ENCODE results near the gene EHMT1. TPM values are rescaled to one million over a fixed set of nuclear protein-coding genes. Genes with fewer than 3 reads are reported as not detected.

Gene EHMT1
- total and polyA plus RNA-seq, 2 donors (not counting 1 experiment from before 2014, with no cell fraction given), result 101 to 394 TPM

DNA sequence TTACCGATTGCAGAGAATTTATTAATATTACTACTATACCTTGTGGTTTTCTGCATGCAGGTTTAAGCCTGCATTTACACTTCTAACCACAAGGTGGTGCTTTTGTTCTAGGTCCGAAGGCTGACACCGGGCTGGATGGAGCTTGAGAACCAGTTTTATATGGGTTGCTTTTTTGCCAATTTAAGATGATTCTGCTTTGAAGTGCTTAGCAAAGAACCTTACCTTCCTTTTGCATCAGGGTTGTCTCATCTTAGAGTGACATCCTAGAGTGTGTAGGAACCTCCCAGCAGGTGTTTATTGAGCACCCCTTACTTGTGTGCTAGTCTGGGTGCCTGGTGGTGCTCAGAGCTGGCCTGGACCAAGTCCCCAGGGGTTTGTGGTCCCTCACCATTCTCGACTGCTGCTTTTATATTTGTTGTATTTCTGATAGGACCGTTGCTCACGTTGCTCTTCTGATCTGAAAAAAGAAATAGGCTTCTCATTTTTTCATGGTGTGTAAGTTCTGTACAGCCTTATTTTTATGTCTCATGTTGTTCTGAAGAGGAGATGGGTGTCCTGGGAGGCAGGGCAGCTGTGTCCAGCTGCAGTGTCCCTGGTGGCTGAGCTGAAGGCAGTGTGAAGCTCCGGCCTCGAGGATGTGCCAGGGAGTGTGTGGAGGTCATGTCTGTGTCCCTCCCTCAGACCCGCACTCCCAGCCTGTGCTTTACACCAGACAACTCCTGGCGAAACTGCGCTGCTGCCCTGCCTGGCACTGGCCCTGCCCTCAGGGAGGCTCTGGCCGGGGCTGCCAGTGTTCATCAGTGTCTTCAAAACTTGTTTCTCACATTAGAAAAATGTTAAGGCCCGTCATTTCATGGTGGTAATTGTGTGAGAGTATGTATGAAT is 54.3 kb downstream of the EHMT1 start:
- H3K9ac ChIP-seq (ENCODE audit: low read length), result peak overlapping the region; percentile 26
- ChIA-PET CTCF (interaction anchor here (0.6 to 3.2 kb wide), 40 partner anchors 8 to 317 kb away, joined by 3 to 38 read pairs (median 6); no protein-coding TSS in a partner anchor), POLR2A (interaction anchor here (0.7 to 1.4 kb wide), 10 partner anchors 17 to 126 kb away, joined by 3 to 4 read pairs (median 3); no protein-coding TSS in a partner anchor)
- no peak overlapping the region for H2AFZ ChIP-seq (ENCODE audit: insufficient read depth, low read depth, low read length, poor library complexity, severe bottlenecking)
- peak overlapping the region; percentile 66 for H3K4me2 ChIP-seq (replicated peaks; ENCODE audit: low read depth, low read length, poor library complexity, severe bottlenecking)
- TF ChIP-seq, protein P1, sequence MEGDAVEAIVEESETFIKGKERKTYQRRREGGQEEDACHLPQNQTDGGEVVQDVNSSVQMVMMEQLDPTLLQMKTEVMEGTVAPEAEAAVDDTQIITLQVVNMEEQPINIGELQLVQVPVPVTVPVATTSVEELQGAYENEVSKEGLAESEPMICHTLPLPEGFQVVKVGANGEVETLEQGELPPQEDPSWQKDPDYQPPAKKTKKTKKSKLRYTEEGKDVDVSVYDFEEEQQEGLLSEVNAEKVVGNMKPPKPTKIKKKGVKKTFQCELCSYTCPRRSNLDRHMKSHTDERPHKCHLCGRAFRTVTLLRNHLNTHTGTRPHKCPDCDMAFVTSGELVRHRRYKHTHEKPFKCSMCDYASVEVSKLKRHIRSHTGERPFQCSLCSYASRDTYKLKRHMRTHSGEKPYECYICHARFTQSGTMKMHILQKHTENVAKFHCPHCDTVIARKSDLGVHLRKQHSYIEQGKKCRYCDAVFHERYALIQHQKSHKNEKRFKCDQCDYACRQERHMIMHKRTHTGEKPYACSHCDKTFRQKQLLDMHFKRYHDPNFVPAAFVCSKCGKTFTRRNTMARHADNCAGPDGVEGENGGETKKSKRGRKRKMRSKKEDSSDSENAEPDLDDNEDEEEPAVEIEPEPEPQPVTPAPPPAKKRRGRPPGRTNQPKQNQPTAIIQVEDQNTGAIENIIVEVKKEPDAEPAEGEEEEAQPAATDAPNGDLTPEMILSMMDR (IDR thresholded peaks at IDR 0.05), result peak; percentile 87
- TF ChIP-seq EZH2 (IDR thresholded peaks at IDR 0.05; ENCODE audit: borderline replicate concordance, insufficient read depth, low read depth, low read length, poor library complexity, severe bottlenecking), result no peak
- H3K27me3 ChIP-seq (replicated peaks in 1 of 4; ENCODE audit: control extremely low read depth in 1 of 4, control insufficient read depth in 3 of 4, insufficient read depth in 4 of 4, low read length in 3 of 4), result no peaks in the 10 kb centered on the region
- peaks cover 92% of the 10 kb centered on the region for H3K79me2 ChIP-seq (ENCODE audit: control insufficient read depth, insufficient read depth, low read length)
- DNase-seq (peak; percentile 85), ATAC-seq (ENCODE audit: low read depth) (peak; percentile 97)
- Mint-ChIP-seq H3K4me1 (peaks cover 57% of the 10 kb centered on the region), H3K4me3 (peak overlapping the region; percentile 59), H3K27me3 (no peaks in the 10 kb centered on the region), H3K9me3 (ENCODE audit: insufficient read depth) (no peaks in the 10 kb centered on the region), H3K27ac (peak overlapping the region; percentile 86)
- intact Hi-C loops (cut with micrococcal nuclease), result loop anchor here (1.0 kb wide), 3 partner anchors 22 to 99 kb away; no protein-coding TSS in a partner anchor
- WGBS (ENCODE audit: insufficient coverage), result 53% methylated on average over 9 of the region's 13 CpGs
- peaks cover 29 to 35% of the 10 kb centered on the region in 2 donors for H3K4me1 ChIP-seq (ENCODE audit: control insufficient read depth in 2 of 2, insufficient read depth in 2 of 2, low read length in 2 of 2)
- peaks cover 0 to 6% (median 0%) of the 10 kb centered on the region in 3 donors for H3K9me3 ChIP-seq (ENCODE audit: control extremely low read depth in 1 of 3, control insufficient read depth in 2 of 3, insufficient read depth in 1 of 3, low read length in 2 of 3)
- H4K20me1 ChIP-seq (ENCODE audit: control insufficient read depth, insufficient read depth, low read length, poor library complexity, severe bottlenecking), result peaks cover 41% of the 10 kb centered on the region
- H3K4me3 ChIP-seq (ENCODE audit: control extremely low read depth in 1 of 5, extremely low read depth in 1 of 5, insufficient read depth in 1 of 5, low read depth in 2 of 5, low read length in 4 of 5), result no peak overlapping the region
- H3K27ac ChIP-seq (ENCODE audit: low read length in 2 of 2), result peak overlapping the region; percentile 44 to 61
- peaks cover 0 to 10% of the 10 kb centered on the region in 2 experiments for H3K36me3 ChIP-seq (replicated peaks in 1 of 2; ENCODE audit: control extremely low read depth in 1 of 2, control insufficient read depth in 1 of 2, extremely low read depth in 1 of 2, insufficient read depth in 2 of 2, low read length in 1 of 2)
